K562 (cell line): ENCODE data around the gene PLCB3. TPM values are rescaled to one million over a fixed set of nuclear protein-coding genes. Genes with fewer than 3 reads are reported as not detected.
A peak's percentile ranks its signal among the peaks of the same experiment; 100 is the strongest.

Experiments used
- BHLHE40 ChIP-seq: IDR thresholded peaks from 2 replicates; pipeline ENCODE4 v1.6.1; 2011; ENCODE audit warnings: low read length, improper control_type of control experiment
- DMBX1 ChIP-seq: fragments of 250-450 bp; sonication (Bioruptor Pico); IDR thresholded peaks from 2 replicates; pipeline ENCODE4 v1.8.0; 2022; ENCODE audit warnings: inconsistent platforms, mild to moderate bottlenecking, moderate library complexity, borderline replicate concordance
- EGR1 ChIP-seq: fragments of 450-650 bp; conservative IDR thresholded peaks from 2 replicates; pipeline ENCODE4 v1.6.1; 2017; ENCODE audit warnings: mild to moderate bottlenecking
- EP300 ChIP-seq: IDR thresholded peaks from 2 replicates; pipeline ENCODE4 v1.6.1; 2012; ENCODE audit warnings: low read length, improper control_type of control experiment
- HNRNPH1 ChIP-seq: fragments of 200-400 bp; formaldehyde crosslinking; optimal IDR thresholded peaks from 2 replicates; pipeline ENCODE3; 2017; ENCODE audit warnings: low read depth, mild to moderate bottlenecking, low read length, moderate library complexity
- JUND ChIP-seq, 2 experiments: IDR thresholded peaks; 2 replicates in 1 of 2; 3 replicates in 1 of 2; pipeline ENCODE4 v1.6.1; 2011; ENCODE audit warnings: borderline replicate concordance in 2 of 2, low read depth in 2 of 2, low read length in 2 of 2, improper control_type of control experiment in 1 of 2, missing biosample characterization in 1 of 2, missing genetic modification characterization in 1 of 2, missing genetic modification reagents in 1 of 2
- MYNN ChIP-seq, 2 experiments: sonication (generic); formaldehyde crosslinking in 1 of 2; IDR thresholded peaks; 2 replicates each; pipeline versions ENCODE4 v1.5.0 to v1.6.1; 2016 to 2020; ENCODE audit warnings: antibody characterized with exemption in 1 of 2, missing genetic modification reagents in 1 of 2
- NFRKB ChIP-seq: fragments of 450-650 bp; IDR thresholded peaks from 2 replicates; pipeline ENCODE4 v1.6.1; 2016; ENCODE audit warnings: low read depth
- POLR2A ChIP-seq: fragments of 450-650 bp; conservative IDR thresholded peaks from 2 replicates; pipeline ENCODE4 v1.6.1; 2016
- POLR2B ChIP-seq: fragments of 450-650 bp; IDR thresholded peaks from 2 replicates; pipeline ENCODE4 v1.6.1; 2018; ENCODE audit warnings: low read depth; ENCODE audit not compliant: partially characterized antibody
- POLR2G ChIP-seq: fragments of 200-400 bp; formaldehyde crosslinking; IDR thresholded peaks from 2 replicates; pipeline ENCODE4 v1.6.1; 2017; ENCODE audit warnings: low read depth, mild to moderate bottlenecking, antibody characterized with exemption, low read length, moderate library complexity
- RBFOX2 ChIP-seq: fragments of 200-400 bp; formaldehyde crosslinking; IDR thresholded peaks from 2 replicates; pipeline ENCODE4 v1.6.1; 2017; ENCODE audit warnings: low read depth, mild to moderate bottlenecking, low read length, moderate library complexity
- ZBTB7A ChIP-seq: IDR thresholded peaks from 2 replicates; pipeline ENCODE4 v1.6.1; 2011; ENCODE audit warnings: low read depth, mild to moderate bottlenecking, low read length, moderate library complexity, borderline replicate concordance; ENCODE audit not compliant: control insufficient read depth
- ZNF121 ChIP-seq: sonication (generic); formaldehyde crosslinking; conservative IDR thresholded peaks from 2 replicates; pipeline ENCODE4 v1.8.0; 2022; ENCODE audit warnings: missing genetic modification reagents
- polyA plus RNA-seq, 8 experiments: library from polyadenylated mRNA; depleted of rRNA in 4 of 8; stranded (reverse) in 5 of 8; unstranded in 3 of 8; fragments of >200 nt; fragmentation: Nextera tagmentation in 2 of 8; fragmentation: Illumina TruSeq in 1 of 8; extraction: Ambion mirVana in 2 of 8; extraction: Trizol in 1 of 8; gene quantifications; 2 replicates each; pipeline versions ENCODE4 v1.2.1 to v1.2.3, GENCODE V29; 2011 to 2014; ENCODE audit warnings: inconsistent platforms in 1 of 8, missing spikeins in 1 of 8
- total RNA-seq, 7 experiments: library from RNA; depleted of rRNA in 6 of 7; stranded (reverse); fragments of >200 nt in 6 of 7; fragmentation: Illumina TruSeq in 2 of 7; extraction: Trizol in 2 of 7; gene quantifications; 2 replicates each; pipeline versions ENCODE4 v1.2.1 to v1.2.3, GENCODE V29; 2011 to 2021; ENCODE audit warnings: low replicate concordance in 1 of 7
- TF ChIP-seq, protein P1 (sequence below), 3 experiments: fragments of 200-800 bp in 1 of 3; sonication (Bioruptor generic) in 1 of 3; sonication (generic) in 1 of 3; formaldehyde crosslinking in 1 of 3; IDR thresholded peaks; 2 replicates each; pipeline versions ENCODE4 v1.6.1 to v1.8.0; 2016 to 2022; ENCODE audit warnings: mild to moderate bottlenecking in 2 of 3, missing compliant biosample characterization in 2 of 3, missing genetic modification characterization in 2 of 3, missing genetic modification reagents in 1 of 3
- TF ChIP-seq, protein P2 (sequence below), 2 experiments: fragments of 450-650 bp in 1 of 2; sonication (generic) in 1 of 2; formaldehyde crosslinking in 1 of 2; IDR thresholded peaks in 1 of 2; conservative IDR thresholded peaks in 1 of 2; 2 replicates each; pipeline versions ENCODE4 v1.6.1 to v1.8.1; 2016 to 2023; ENCODE audit warnings: mild to moderate bottlenecking in 2 of 2, moderate library complexity in 2 of 2, inconsistent platforms in 1 of 2, missing genetic modification reagents in 1 of 2
- TF ChIP-seq, protein P3 (sequence below): sonication (generic); formaldehyde crosslinking; IDR thresholded peaks from 2 replicates; pipeline ENCODE4 v1.8.1; 2023; ENCODE audit warnings: missing genetic modification reagents, mild to moderate bottlenecking, borderline replicate concordance
- TF ChIP-seq, protein P4 (sequence below): fragments of 450-650 bp; IDR thresholded peaks from 2 replicates; pipeline ENCODE4 v1.6.1; 2016

PLCB3 gene
- total and polyA plus RNA-seq, 9 of the 15 experiments (the other 6 are each of a cell fraction or from before 2014, with no cell fraction given) = 0.31 to 44.8 (median 14.6) TPM

DNA sequence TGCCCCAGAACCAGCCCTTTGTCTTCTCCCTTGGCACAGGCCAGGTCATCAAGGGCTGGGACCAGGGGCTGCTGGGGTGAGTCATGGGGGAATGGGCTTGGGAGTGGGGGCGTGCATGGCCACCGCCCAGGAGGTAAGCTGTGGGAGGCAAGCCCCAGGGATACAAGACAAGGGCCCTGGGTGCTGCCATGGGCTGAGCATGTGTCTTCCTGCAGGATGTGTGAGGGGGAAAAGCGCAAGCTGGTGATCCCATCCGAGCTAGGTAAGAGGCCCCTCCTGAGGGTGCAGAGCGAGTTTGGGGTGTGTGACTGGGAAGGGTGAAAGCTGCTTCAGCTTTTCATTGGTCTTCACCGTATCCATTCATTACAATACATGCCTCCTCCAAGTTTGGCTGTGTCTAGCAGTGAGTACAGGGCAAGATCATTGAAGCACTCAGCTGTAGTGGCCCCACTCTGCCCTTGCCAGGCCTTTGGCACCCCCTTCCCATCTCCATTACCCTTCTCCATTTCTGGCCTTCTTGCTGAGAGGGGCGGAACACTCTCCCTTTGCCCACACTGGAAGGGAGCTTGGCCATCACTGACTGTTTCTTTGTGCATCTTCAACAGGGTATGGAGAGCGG, 8.0 kb upstream of the PLCB3 start (continued):
- TF ChIP-seq RBFOX2 = peak; percentile 52; the same call in 1 of the 2 replicates
- TF ChIP-seq, protein P1, sequence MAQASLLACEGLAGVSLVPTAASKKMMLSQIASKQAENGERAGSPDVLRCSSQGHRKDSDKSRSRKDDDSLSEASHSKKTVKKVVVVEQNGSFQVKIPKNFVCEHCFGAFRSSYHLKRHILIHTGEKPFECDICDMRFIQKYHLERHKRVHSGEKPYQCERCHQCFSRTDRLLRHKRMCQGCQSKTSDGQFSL (CRISPR knock-in tag; IDR thresholded peaks at IDR 0.05) = 0 out of 2 replicates have a peak, but pooled peaks have one; percentile 12
- TF ChIP-seq, protein P1 (tag; IDR thresholded peaks at IDR 0.05) = no peak
- no peak for TF ChIP-seq NFRKB
- TF ChIP-seq ZNF121 (CRISPR knock-in tag) = no peak
- peak; percentile 55 for TF ChIP-seq POLR2B
- no peak for TF ChIP-seq HNRNPH1
- TF ChIP-seq EP300 = no peak
- TF ChIP-seq, protein P2, sequence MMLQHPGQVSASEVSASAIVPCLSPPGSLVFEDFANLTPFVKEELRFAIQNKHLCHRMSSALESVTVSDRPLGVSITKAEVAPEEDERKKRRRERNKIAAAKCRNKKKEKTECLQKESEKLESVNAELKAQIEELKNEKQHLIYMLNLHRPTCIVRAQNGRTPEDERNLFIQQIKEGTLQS (IDR thresholded peaks at IDR 0.05) = peak; percentile 40; the same call in 1 of the 2 replicates
- TF ChIP-seq, protein P2 (CRISPR knock-in tag; conservative IDR thresholded peaks at IDR 0.05) = no peak
- TF ChIP-seq MYNN (IDR thresholded peaks at IDR 0.05) = peak; percentile 40; the same call in 1 of the 2 replicates
- no peak for TF ChIP-seq MYNN (CRISPR knock-in tag; IDR thresholded peaks at IDR 0.05)
- TF ChIP-seq DMBX1 (CRISPR knock-in tag) = no peak
- peak; percentile 76 for TF ChIP-seq EGR1
- TF ChIP-seq, protein P3, sequence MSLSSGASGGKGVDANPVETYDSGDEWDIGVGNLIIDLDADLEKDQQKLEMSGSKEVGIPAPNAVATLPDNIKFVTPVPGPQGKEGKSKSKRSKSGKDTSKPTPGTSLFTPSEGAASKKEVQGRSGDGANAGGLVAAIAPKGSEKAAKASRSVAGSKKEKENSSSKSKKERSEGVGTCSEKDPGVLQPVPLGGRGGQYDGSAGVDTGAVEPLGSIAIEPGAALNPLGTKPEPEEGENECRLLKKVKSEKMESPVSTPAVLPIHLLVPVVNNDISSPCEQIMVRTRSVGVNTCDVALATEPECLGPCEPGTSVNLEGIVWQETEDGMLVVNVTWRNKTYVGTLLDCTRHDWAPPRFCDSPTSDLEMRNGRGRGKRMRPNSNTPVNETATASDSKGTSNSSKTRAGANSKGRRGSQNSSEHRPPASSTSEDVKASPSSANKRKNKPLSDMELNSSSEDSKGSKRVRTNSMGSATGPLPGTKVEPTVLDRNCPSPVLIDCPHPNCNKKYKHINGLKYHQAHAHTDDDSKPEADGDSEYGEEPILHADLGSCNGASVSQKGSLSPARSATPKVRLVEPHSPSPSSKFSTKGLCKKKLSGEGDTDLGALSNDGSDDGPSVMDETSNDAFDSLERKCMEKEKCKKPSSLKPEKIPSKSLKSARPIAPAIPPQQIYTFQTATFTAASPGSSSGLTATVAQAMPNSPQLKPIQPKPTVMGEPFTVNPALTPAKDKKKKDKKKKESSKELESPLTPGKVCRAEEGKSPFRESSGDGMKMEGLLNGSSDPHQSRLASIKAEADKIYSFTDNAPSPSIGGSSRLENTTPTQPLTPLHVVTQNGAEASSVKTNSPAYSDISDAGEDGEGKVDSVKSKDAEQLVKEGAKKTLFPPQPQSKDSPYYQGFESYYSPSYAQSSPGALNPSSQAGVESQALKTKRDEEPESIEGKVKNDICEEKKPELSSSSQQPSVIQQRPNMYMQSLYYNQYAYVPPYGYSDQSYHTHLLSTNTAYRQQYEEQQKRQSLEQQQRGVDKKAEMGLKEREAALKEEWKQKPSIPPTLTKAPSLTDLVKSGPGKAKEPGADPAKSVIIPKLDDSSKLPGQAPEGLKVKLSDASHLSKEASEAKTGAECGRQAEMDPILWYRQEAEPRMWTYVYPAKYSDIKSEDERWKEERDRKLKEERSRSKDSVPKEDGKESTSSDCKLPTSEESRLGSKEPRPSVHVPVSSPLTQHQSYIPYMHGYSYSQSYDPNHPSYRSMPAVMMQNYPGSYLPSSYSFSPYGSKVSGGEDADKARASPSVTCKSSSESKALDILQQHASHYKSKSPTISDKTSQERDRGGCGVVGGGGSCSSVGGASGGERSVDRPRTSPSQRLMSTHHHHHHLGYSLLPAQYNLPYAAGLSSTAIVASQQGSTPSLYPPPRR = no peak
- TF ChIP-seq, protein P4, sequence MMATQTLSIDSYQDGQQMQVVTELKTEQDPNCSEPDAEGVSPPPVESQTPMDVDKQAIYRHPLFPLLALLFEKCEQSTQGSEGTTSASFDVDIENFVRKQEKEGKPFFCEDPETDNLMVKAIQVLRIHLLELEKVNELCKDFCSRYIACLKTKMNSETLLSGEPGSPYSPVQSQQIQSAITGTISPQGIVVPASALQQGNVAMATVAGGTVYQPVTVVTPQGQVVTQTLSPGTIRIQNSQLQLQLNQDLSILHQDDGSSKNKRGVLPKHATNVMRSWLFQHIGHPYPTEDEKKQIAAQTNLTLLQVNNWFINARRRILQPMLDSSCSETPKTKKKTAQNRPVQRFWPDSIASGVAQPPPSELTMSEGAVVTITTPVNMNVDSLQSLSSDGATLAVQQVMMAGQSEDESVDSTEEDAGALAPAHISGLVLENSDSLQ = no peak
- peak; percentile 67 for TF ChIP-seq POLR2G
- peak; percentile 63 for TF ChIP-seq POLR2A
- peak; percentile 57; the same call in 1 of the 2 replicates for TF ChIP-seq ZBTB7A
- TF ChIP-seq BHLHE40 = no peak
- peak; percentile 32; the same call in 1 of the 2 replicates for TF ChIP-seq JUND (IDR thresholded peaks at IDR 0.05; ENCODE audit: borderline replicate concordance, low read depth, low read length)
- no peak for TF ChIP-seq JUND (tag; IDR thresholded peaks at IDR 0.05; ENCODE audit: borderline replicate concordance, low read depth, low read length)
